Panc1 (cell line): ENCODE measurements around the gene TYRP1.

Experiments
- POLR2AphosphoS5 ChIP-seq: IDR thresholded peaks from 2 replicates; pipeline ENCODE4 v1.6.1; 2012; ENCODE audit warnings: mild to moderate bottlenecking, low read depth, low read length, moderate library complexity
- SIN3A ChIP-seq: IDR thresholded peaks from 2 replicates; pipeline ENCODE4 v1.6.1; 2012; ENCODE audit warnings: low read depth, mild to moderate bottlenecking, low read length, moderate library complexity, borderline replicate concordance; ENCODE audit not compliant: insufficient read depth
- TF ChIP-seq, protein P1 (sequence below): fragments of 450-650 bp; IDR thresholded peaks from 2 replicates; pipeline ENCODE4 v1.5.1; 2017; ENCODE audit warnings: mild to moderate bottlenecking

DNA sequence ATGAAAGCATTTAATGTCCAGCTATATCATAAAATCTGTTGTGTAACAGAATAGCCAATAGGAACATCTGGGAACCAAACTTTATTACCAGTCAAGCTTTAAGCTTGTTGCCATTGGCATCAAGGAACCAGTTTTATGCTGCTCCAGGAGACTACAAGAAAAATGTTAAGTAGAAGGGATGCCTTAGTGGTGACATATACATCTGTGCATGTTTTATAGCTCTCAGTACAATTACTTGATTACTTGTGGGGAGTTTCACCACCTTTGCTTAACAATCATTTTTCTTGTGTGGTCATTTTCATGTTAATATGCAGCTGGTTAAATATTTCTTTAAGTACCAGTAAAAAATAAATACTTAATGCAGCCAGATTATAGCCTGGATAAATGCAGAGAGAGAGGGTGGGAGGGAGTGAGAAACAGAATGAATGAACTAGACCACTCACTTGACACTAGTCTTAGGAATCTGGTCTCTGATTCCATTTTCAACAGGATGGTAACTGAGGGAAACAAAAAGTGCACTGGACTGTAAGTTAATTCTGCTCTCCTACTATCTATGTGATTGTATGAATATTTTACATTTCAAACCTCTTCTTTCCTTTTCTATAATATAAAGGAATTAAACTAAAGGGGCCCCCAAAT is 45.9 kb downstream of the TYRP1 start:
- TF ChIP-seq, protein P1, sequence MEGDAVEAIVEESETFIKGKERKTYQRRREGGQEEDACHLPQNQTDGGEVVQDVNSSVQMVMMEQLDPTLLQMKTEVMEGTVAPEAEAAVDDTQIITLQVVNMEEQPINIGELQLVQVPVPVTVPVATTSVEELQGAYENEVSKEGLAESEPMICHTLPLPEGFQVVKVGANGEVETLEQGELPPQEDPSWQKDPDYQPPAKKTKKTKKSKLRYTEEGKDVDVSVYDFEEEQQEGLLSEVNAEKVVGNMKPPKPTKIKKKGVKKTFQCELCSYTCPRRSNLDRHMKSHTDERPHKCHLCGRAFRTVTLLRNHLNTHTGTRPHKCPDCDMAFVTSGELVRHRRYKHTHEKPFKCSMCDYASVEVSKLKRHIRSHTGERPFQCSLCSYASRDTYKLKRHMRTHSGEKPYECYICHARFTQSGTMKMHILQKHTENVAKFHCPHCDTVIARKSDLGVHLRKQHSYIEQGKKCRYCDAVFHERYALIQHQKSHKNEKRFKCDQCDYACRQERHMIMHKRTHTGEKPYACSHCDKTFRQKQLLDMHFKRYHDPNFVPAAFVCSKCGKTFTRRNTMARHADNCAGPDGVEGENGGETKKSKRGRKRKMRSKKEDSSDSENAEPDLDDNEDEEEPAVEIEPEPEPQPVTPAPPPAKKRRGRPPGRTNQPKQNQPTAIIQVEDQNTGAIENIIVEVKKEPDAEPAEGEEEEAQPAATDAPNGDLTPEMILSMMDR: no peak
- TF ChIP-seq SIN3A: no peak
- no peak for TF ChIP-seq POLR2AphosphoS5
